ENCODE measurements around the gene TMEM42.

The TMEM42 gene

GRCh38 chr3:44880284-44880683, 18.6 kb downstream of the TMEM42 start:
- no peaks in the 10 kb centered on the region for H3K27me3 ChIP-seq (ENCODE audit: control insufficient read depth, insufficient read depth, low read length)
- no peak overlapping the region for H3K4me2 ChIP-seq (ENCODE audit: low read length)
- H3K9me3 ChIP-seq (replicated peaks; ENCODE audit: low read length) = no peaks in the 10 kb centered on the region
- H3K36me3 ChIP-seq (ENCODE audit: insufficient read depth, low read length) = no peaks in the 10 kb centered on the region
- no peak overlapping the region for H3K9ac ChIP-seq (ENCODE audit: low read depth, low read length)
- peaks cover 25% of the 10 kb centered on the region for H3K4me1 ChIP-seq (ENCODE audit: control insufficient read depth, insufficient read depth, low read length)
- no peak overlapping the region for H3K4me3 ChIP-seq (ENCODE audit: low read length)

DNA sequence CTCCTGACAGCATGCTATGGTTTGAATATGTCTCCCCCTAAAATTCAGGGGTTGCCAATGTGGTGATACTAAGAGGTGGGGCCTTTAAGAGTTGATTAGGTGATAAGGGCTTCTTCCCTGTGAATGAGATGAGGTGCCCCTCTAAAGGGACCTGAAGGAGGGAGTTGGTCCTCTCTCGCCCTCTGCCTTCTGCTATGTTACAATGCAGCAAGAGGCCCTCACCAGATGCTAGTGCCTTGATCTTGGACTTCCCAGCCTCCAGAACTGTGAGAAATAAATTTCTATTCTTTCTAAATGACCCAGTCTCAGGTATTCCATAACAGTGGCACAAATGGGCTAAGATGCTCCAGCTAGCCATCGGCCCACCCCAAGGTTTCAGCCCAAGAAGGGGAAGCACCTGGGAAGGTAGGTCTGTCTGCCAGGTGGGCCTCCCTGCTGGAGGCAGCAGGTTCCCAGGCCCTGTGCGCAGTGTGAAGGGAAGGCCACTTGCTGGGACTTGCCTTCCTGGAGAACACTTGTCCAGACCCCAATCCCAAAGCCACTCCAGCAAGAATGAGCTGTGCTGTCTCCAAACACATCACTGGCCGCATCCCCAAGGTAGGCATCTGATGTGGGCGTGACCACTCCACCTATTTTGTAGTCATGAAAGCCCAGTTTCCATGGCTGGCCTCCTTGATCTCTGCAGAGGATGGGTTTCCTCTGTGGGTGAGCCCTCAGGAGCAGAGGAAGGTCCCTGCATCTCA, 21.7 kb downstream of the TMEM42 start:
- Histone ChIP-seq H3K4me1 (ENCODE audit: control insufficient read depth, insufficient read depth, low read length) (peaks cover 44% of the 10 kb centered on the region), H3K27me3 (ENCODE audit: control insufficient read depth, insufficient read depth, low read length) (no peaks in the 10 kb centered on the region), H3K4me3 (ENCODE audit: low read length) (peak overlapping the region; percentile 44), H3K9ac (ENCODE audit: low read depth, low read length) (peak overlapping the region; percentile 78), H3K9me3 (replicated peaks; ENCODE audit: low read length) (no peaks in the 10 kb centered on the region), H3K4me2 (ENCODE audit: low read length) (peak overlapping the region; percentile 75), H3K36me3 (ENCODE audit: insufficient read depth, low read length) (no peaks in the 10 kb centered on the region)

DNA sequence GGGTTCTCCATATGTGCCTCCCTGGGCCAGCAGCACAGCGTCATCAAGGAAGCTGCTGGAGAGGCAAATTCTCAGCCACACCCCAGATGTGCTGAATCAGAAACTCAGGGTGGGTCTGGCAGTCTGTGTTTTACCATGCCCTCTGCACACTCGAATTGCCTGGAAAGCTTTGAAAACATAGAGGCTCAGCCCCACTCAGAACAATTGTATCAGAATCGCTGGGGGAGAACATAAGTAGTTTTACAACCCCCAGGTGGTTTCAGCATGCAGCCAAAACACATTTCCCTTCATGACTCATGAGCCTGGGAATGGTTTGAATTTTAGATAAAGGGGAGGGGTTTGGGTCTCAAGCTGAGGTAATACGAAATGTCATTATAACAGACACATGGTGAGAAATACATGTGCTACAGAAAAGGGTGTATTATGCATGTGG, 22.3 kb downstream of the TMEM42 start:
- Histone ChIP-seq H3K4me1 (ENCODE audit: control insufficient read depth, insufficient read depth, low read length) (peaks cover 44% of the 10 kb centered on the region), H3K9ac (ENCODE audit: low read depth, low read length) (peak overlapping the region; percentile 78), H3K4me2 (ENCODE audit: low read length) (peak overlapping the region; percentile 75), H3K4me3 (ENCODE audit: low read length) (peak overlapping the region; percentile 44), H3K9me3 (replicated peaks; ENCODE audit: low read length) (no peaks in the 10 kb centered on the region), H3K27me3 (ENCODE audit: control insufficient read depth, insufficient read depth, low read length) (no peaks in the 10 kb centered on the region), H3K36me3 (ENCODE audit: insufficient read depth, low read length) (no peaks in the 10 kb centered on the region)

- H3K4me1 ChIP-seq (ENCODE audit: control insufficient read depth, insufficient read depth, low read length) = peaks cover 44% of the 10 kb centered on the region
Measured at GRCh38 chr3:44885618-44886017, 23.9 kb downstream of the TMEM42 start.

GRCh38 chr3:44886561-44886960, 24.8 kb downstream of the TMEM42 start:
- no peaks in the 10 kb centered on the region for H3K9me3 ChIP-seq (replicated peaks; ENCODE audit: low read length)
- peaks cover 44% of the 10 kb centered on the region for H3K4me1 ChIP-seq (ENCODE audit: control insufficient read depth, insufficient read depth, low read length)
- no peak overlapping the region for H3K4me3 ChIP-seq (ENCODE audit: low read length)
- H3K36me3 ChIP-seq (ENCODE audit: insufficient read depth, low read length) = no peaks in the 10 kb centered on the region
- peak overlapping the region; percentile 0 for H3K4me2 ChIP-seq (ENCODE audit: low read length)
- no peak overlapping the region for H3K9ac ChIP-seq (ENCODE audit: low read depth, low read length)
- no peaks in the 10 kb centered on the region for H3K27me3 ChIP-seq (ENCODE audit: control insufficient read depth, insufficient read depth, low read length)

More at GRCh38 chr3:44885618-44886017, 23.9 kb downstream of the TMEM42 start:
- Histone ChIP-seq H3K27me3 (ENCODE audit: control insufficient read depth, insufficient read depth, low read length) (no peaks in the 10 kb centered on the region), H3K9ac (ENCODE audit: low read depth, low read length) (peak overlapping the region; percentile 65), H3K4me3 (ENCODE audit: low read length) (peak overlapping the region; percentile 35), H3K9me3 (replicated peaks; ENCODE audit: low read length) (no peaks in the 10 kb centered on the region), H3K4me2 (ENCODE audit: low read length) (peak overlapping the region; percentile 57), H3K36me3 (ENCODE audit: insufficient read depth, low read length) (no peaks in the 10 kb centered on the region)

DNA sequence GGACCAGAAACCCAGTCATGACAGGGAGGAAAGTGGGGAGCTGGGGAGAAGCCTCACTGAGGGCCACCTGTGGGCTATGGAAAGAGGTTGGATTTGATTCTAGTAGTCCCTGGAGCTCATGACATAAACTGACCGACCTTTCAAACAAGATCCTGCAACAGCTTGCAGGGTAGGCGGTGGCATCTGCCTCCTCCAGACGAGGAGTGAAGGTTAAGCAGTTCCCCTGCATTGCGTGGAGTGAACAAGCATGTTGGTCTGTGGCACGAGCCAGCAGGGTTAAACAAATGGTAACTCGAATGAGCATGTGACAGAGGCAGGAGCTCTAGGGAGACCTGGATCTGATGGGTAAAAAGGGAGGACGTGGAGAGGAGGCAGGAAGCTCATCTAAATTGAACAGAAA, 25.4 kb downstream of the TMEM42 start:
- H3K4me3 ChIP-seq (ENCODE audit: low read length) = no peak overlapping the region
- no peaks in the 10 kb centered on the region for H3K36me3 ChIP-seq (ENCODE audit: insufficient read depth, low read length)
- H3K4me2 ChIP-seq (ENCODE audit: low read length) = peak overlapping the region; percentile 0
- no peak overlapping the region for H3K9ac ChIP-seq (ENCODE audit: low read depth, low read length)
- H3K27me3 ChIP-seq (ENCODE audit: control insufficient read depth, insufficient read depth, low read length) = no peaks in the 10 kb centered on the region
- H3K9me3 ChIP-seq (replicated peaks; ENCODE audit: low read length) = no peaks in the 10 kb centered on the region
- peaks cover 44% of the 10 kb centered on the region for H3K4me1 ChIP-seq (ENCODE audit: control insufficient read depth, insufficient read depth, low read length)

- H3K9me3 ChIP-seq (replicated peaks; ENCODE audit: low read length) = no peaks in the 10 kb centered on the region
- no peak overlapping the region for H3K9ac ChIP-seq (ENCODE audit: low read depth, low read length)
- H3K4me2 ChIP-seq (ENCODE audit: low read length) = no peak overlapping the region
- H3K4me3 ChIP-seq (ENCODE audit: low read length) = no peak overlapping the region
- peaks cover 38% of the 10 kb centered on the region for H3K4me1 ChIP-seq (ENCODE audit: control insufficient read depth, insufficient read depth, low read length)
- H3K27me3 ChIP-seq (ENCODE audit: control insufficient read depth, insufficient read depth, low read length) = no peaks in the 10 kb centered on the region
- H3K36me3 ChIP-seq (ENCODE audit: insufficient read depth, low read length) = no peaks in the 10 kb centered on the region
Measured at GRCh38 chr3:44890258-44890657, 28.5 kb downstream of the TMEM42 start.

GRCh38 chr3:44890852-44891251, 29.1 kb downstream of the TMEM42 start:
- Histone ChIP-seq H3K36me3 (ENCODE audit: insufficient read depth, low read length) (no peaks in the 10 kb centered on the region), H3K4me1 (ENCODE audit: control insufficient read depth, insufficient read depth, low read length) (peaks cover 34% of the 10 kb centered on the region), H3K9ac (ENCODE audit: low read depth, low read length) (no peak overlapping the region), H3K4me2 (ENCODE audit: low read length) (no peak overlapping the region), H3K27me3 (ENCODE audit: control insufficient read depth, insufficient read depth, low read length) (no peaks in the 10 kb centered on the region), H3K4me3 (ENCODE audit: low read length) (no peak overlapping the region), H3K9me3 (replicated peaks; ENCODE audit: low read length) (no peaks in the 10 kb centered on the region)

DNA sequence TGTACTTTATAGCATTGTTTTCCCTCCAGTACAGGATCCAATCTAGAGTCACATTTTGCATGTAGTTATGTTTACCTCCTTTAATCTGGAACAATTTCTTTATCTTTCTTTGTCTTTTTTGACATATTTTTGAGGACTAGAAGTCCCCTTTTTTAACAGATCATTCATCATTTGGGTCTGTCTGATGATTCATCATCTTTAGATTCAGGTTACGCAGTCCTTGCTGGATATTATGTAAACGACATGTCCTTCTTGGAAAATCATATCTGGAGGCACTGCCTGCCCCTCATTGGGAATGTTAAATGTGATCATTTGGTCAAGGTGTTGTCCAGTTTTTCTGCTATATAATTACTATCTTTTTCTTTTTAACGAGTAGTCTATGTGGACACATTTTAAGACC, 31.0 kb downstream of the TMEM42 start:
- H3K36me3 ChIP-seq (ENCODE audit: insufficient read depth, low read length) = no peaks in the 10 kb centered on the region

GRCh38 chr3:44893097-44893496, 31.4 kb downstream of the TMEM42 start:
- Histone ChIP-seq H3K36me3 (ENCODE audit: insufficient read depth, low read length) (no peaks in the 10 kb centered on the region), H3K9ac (ENCODE audit: low read depth, low read length) (no peak overlapping the region), H3K4me2 (ENCODE audit: low read length) (peak overlapping the region; percentile 53)

More for the DNA sequence above, 31.0 kb downstream of the TMEM42 start:
- H3K9me3 ChIP-seq (replicated peaks; ENCODE audit: low read length) = no peaks in the 10 kb centered on the region
- H3K4me1 ChIP-seq (ENCODE audit: control insufficient read depth, insufficient read depth, low read length) = peaks cover 18% of the 10 kb centered on the region
- H3K4me3 ChIP-seq (ENCODE audit: low read length) = peak overlapping the region; percentile 9
- no peak overlapping the region for H3K9ac ChIP-seq (ENCODE audit: low read depth, low read length)
- peak overlapping the region; percentile 53 for H3K4me2 ChIP-seq (ENCODE audit: low read length)
- no peaks in the 10 kb centered on the region for H3K27me3 ChIP-seq (ENCODE audit: control insufficient read depth, insufficient read depth, low read length)

DNA sequence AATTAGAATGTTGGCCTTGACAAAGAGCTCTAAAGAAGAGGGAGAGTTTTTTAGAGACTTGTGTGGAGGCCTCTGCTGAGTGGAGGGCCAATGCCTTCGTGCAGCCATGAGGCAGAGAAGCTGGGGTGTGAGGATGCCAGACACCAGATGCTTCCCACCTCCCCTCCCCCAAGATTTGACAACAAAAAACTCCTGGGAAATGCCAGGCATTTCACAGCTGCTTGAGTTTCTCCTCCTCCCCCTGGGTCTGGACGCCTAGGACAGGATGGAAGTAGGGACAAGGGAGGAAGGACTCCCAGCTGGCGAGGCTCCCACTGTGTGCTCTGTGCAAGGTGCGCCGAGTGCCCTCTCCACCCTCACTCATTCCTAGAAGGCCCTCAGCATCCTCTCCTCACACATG, 32.8 kb downstream of the TMEM42 start:
- no peaks in the 10 kb centered on the region for H3K36me3 ChIP-seq (ENCODE audit: insufficient read depth, low read length)
- peaks cover 18% of the 10 kb centered on the region for H3K4me1 ChIP-seq (ENCODE audit: control insufficient read depth, insufficient read depth, low read length)
- no peak overlapping the region for H3K4me3 ChIP-seq (ENCODE audit: low read length)
- no peaks in the 10 kb centered on the region for H3K27me3 ChIP-seq (ENCODE audit: control insufficient read depth, insufficient read depth, low read length)
- H3K9ac ChIP-seq (ENCODE audit: low read depth, low read length) = no peak overlapping the region
- H3K9me3 ChIP-seq (replicated peaks; ENCODE audit: low read length) = no peaks in the 10 kb centered on the region
- no peak overlapping the region for H3K4me2 ChIP-seq (ENCODE audit: low read length)

More at GRCh38 chr3:44893097-44893496, 31.4 kb downstream of the TMEM42 start:
- no peaks in the 10 kb centered on the region for H3K9me3 ChIP-seq (replicated peaks; ENCODE audit: low read length)
- peaks cover 18% of the 10 kb centered on the region for H3K4me1 ChIP-seq (ENCODE audit: control insufficient read depth, insufficient read depth, low read length)
- peak overlapping the region; percentile 9 for H3K4me3 ChIP-seq (ENCODE audit: low read length)
- no peaks in the 10 kb centered on the region for H3K27me3 ChIP-seq (ENCODE audit: control insufficient read depth, insufficient read depth, low read length)

DNA sequence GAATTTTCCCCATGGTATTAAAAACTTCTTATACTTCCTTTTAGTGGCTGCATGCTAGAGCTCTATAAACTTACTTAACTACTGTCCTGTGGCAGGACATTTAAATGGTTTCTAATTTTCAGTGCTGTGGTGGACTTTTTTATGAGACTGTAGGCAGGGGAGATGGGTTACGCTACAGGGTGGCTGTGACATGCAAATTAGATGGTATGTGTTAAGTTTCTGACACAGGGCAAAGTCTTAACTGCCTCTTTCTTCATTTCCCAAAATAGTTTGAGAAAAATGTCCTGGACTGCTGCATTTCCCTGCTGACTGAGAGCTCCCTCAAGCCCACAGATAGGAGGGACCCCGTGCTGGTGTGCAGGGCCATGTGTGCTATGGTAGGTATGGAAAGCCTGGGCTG, 34.7 kb downstream of the TMEM42 start:
- no peak overlapping the region for H3K4me3 ChIP-seq (ENCODE audit: low read length)

More for the DNA sequence above, 34.7 kb downstream of the TMEM42 start:
- Histone ChIP-seq H3K36me3 (ENCODE audit: insufficient read depth, low read length) (no peaks in the 10 kb centered on the region), H3K4me2 (ENCODE audit: low read length) (no peak overlapping the region), H3K9me3 (replicated peaks; ENCODE audit: low read length) (no peaks in the 10 kb centered on the region), H3K4me1 (ENCODE audit: control insufficient read depth, insufficient read depth, low read length) (peaks cover 18% of the 10 kb centered on the region), H3K27me3 (ENCODE audit: control insufficient read depth, insufficient read depth, low read length) (no peaks in the 10 kb centered on the region), H3K9ac (ENCODE audit: low read depth, low read length) (no peak overlapping the region)

Measured in skeletal muscle satellite cell (primary cell).